B cell (primary cell): Measurements from ENCODE around the gene MTF1. TPM values are rescaled to one million over a fixed set of nuclear protein-coding genes. Genes with fewer than 3 reads are reported as not detected.
"Not testable (repeated sequence)": the region's sequence is repeated elsewhere in the genome, so short reads cannot be mapped to it uniquely, and the experiment has no call there.

Source experiments
- ATAC-seq: fragments of 200-7000 bp; cut with Tn5 transposase; one replicate; pipeline ENCODE4 v1.10.0; 2021; ENCODE audit warnings: low read depth, mild to moderate bottlenecking, moderate number of reproducible peaks, moderate library complexity
- CTCF ChIA-PET: fragments of 350-600 bp; sonication (Branson Sonifier 250); formaldehyde crosslinking; loops from one replicate; lab custom pipeline; 2021; ENCODE audit warnings: antibody characterized with exemption, inconsistent platforms; lab: Charles Lee
- POLR2A ChIA-PET: fragments of 350-600 bp; sonication (Branson Sonifier 250); formaldehyde crosslinking; loops from one replicate; lab custom pipeline; 2021; ENCODE audit warnings: antibody characterized with exemption; lab: Charles Lee
- DNase-seq: peaks from one replicate; pipeline ENCODE4 v3.0.0; 2013
- H2AFZ ChIP-seq: 2 replicates; pipeline ENCODE4 v1.6.1; 2012; ENCODE audit warnings: mild to moderate bottlenecking, low read depth, low read length; ENCODE audit not compliant: insufficient read depth, poor library complexity, severe bottlenecking
- H3K27ac ChIP-seq, 2 donors: 1 replicate in 1 of 2; 2 replicates in 1 of 2; pipeline ENCODE4 v1.5.1; 2012 to 2013; ENCODE audit warnings: low read length in 2 of 2, mild to moderate bottlenecking in 2 of 2, moderate library complexity in 1 of 2
- H3K27me3 ChIP-seq, 4 experiments: fragments of 200-600 bp in 1 of 4; sonication (generic) in 1 of 4; replicated peaks in 1 of 4; 1 replicate in 2 of 4; 2 replicates in 2 of 4; pipeline versions ENCODE4 v1.6.1 to v1.7.0; 2013 to 2016; ENCODE audit warnings: low read length in 3 of 4, mild to moderate bottlenecking in 2 of 4, mixed read lengths in 1 of 4, moderate library complexity in 1 of 4; ENCODE audit not compliant: insufficient read depth in 4 of 4, control insufficient read depth in 3 of 4; ENCODE audit errors: control extremely low read depth in 1 of 4
- H3K36me3 ChIP-seq, 2 experiments: replicated peaks in 1 of 2; 1 replicate in 1 of 2; 2 replicates in 1 of 2; pipeline versions ENCODE4 v1.6.1 to v1.7.1; 2013; ENCODE audit warnings: low read length in 1 of 2; ENCODE audit not compliant: insufficient read depth in 2 of 2, control insufficient read depth in 1 of 2; ENCODE audit errors: control extremely low read depth in 1 of 2, extremely low read depth in 1 of 2
- H3K4me1 ChIP-seq, 2 donors: fragments of 200-600 bp in 1 of 2; sonication (generic) in 1 of 2; 1 replicate in 1 of 2; 2 replicates in 1 of 2; pipeline versions ENCODE4 v1.5.1 to v1.6.1; 2013 to 2017; ENCODE audit warnings: low read length in 2 of 2; ENCODE audit not compliant: control insufficient read depth in 2 of 2, insufficient read depth in 2 of 2
- H3K4me2 ChIP-seq: replicated peaks from 2 replicates; pipeline ENCODE3; 2012; ENCODE audit warnings: mild to moderate bottlenecking, low read depth, low read length; ENCODE audit not compliant: poor library complexity, severe bottlenecking
- H3K4me3 ChIP-seq, 5 experiments: fragments of 200-600 bp in 1 of 5; sonication (generic) in 1 of 5; 1 replicate in 3 of 5; 2 replicates in 2 of 5; pipeline versions ENCODE4 v1.5.1 to v1.7.0; 2011 to 2016; ENCODE audit warnings: low read length in 4 of 5, mild to moderate bottlenecking in 4 of 5, low read depth in 2 of 5, control low read depth in 1 of 5, moderate library complexity in 1 of 5; ENCODE audit not compliant: insufficient read depth in 1 of 5; ENCODE audit errors: control extremely low read depth in 1 of 5, extremely low read depth in 1 of 5
- H3K79me2 ChIP-seq: fragments of 200-600 bp; sonication (generic); one replicate; pipeline ENCODE4 v1.6.0; 2016; ENCODE audit warnings: low read length; ENCODE audit not compliant: control insufficient read depth, insufficient read depth
- H3K9ac ChIP-seq: fragments of 200-600 bp; sonication (generic); 2 replicates; pipeline ENCODE4 v1.6.1; 2017; ENCODE audit warnings: mild to moderate bottlenecking, low read length, moderate library complexity
- H3K9me3 ChIP-seq, 3 donors: one replicate each; pipeline versions ENCODE4 v1.6.1 to v1.7.1; 2013; ENCODE audit warnings: low read length in 2 of 3; ENCODE audit not compliant: control insufficient read depth in 2 of 3, insufficient read depth in 1 of 3; ENCODE audit errors: control extremely low read depth in 1 of 3
- H4K20me1 ChIP-seq: 2 replicates; pipeline ENCODE4 v1.6.0; 2012; ENCODE audit warnings: mild to moderate bottlenecking, low read length; ENCODE audit not compliant: insufficient read depth, control insufficient read depth, poor library complexity, severe bottlenecking
- H3K27ac Mint-ChIP-seq: one replicate; pipeline ENCODE4 v1.8.0; 2021; ENCODE audit warnings: mixed read lengths
- H3K27me3 Mint-ChIP-seq: one replicate; pipeline ENCODE4 v1.8.0; 2021; ENCODE audit warnings: mixed read lengths
- H3K4me1 Mint-ChIP-seq: one replicate; pipeline ENCODE4 v1.8.0; 2021; ENCODE audit warnings: mixed read lengths
- H3K4me3 Mint-ChIP-seq: one replicate; pipeline ENCODE4 v1.8.0; 2021; ENCODE audit warnings: mixed read lengths
- H3K9me3 Mint-ChIP-seq: one replicate; pipeline ENCODE4 v1.8.0; 2022; ENCODE audit warnings: mixed read lengths; ENCODE audit not compliant: insufficient read depth
- CTCF ChIP-seq: fragments of 200-600 bp; IDR thresholded peaks from one replicate; pipeline ENCODE4 v1.8.0; 2022; ENCODE audit warnings: antibody characterized with exemption, mild to moderate bottlenecking
- EZH2 ChIP-seq: IDR thresholded peaks from 2 replicates; pipeline ENCODE4 v1.6.1; 2012; ENCODE audit warnings: borderline replicate concordance, low read depth, mild to moderate bottlenecking, moderate library complexity, low read length; ENCODE audit not compliant: insufficient read depth, poor library complexity, severe bottlenecking
- WGBS: methylation state at CpG from one replicate; pipeline ENCODE4 v1.1.5; 2013; ENCODE audit warnings: missing lambda C conversion rate; ENCODE audit not compliant: insufficient coverage; 5-methylcytosine and 5-hydroxymethylcytosine counted together
- intact Hi-C: fragments of 100-400 bp; cut with micrococcal nuclease; formaldehyde crosslinking; loops from one replicate; pipeline ENCODE4 v1.10.0; 2022
- polyA minus RNA-seq: library from RNA; depleted of rRNA, polyadenylated mRNA; stranded (reverse); fragments of >200 nt; gene quantifications from 2 replicates; pipeline ENCODE4 v1.2.3, GENCODE V29; 2012
- polyA plus RNA-seq: library from polyadenylated mRNA; depleted of rRNA; stranded (reverse); fragments of >200 nt; gene quantifications from 2 replicates; pipeline ENCODE4 v1.2.3, GENCODE V29; 2012
- total RNA-seq, 2 donors: library from RNA; stranded (reverse); fragments of 120-200 nt in 1 of 2; gene quantifications; 1 replicate in 1 of 2; 2 replicates in 1 of 2; pipeline versions ENCODE4 v1.2.3 to v1.2.4, GENCODE V29; 2013 to 2022

The MTF1 gene
- total RNA-seq (34.6 and 36.7 TPM in 2 replicates), polyA plus RNA-seq (5.2 and 6.2 TPM in 2 replicates), polyA minus RNA-seq (4.1 and 5.6 TPM in 2 replicates)
- 5.0 TPM for total RNA-seq (2013)

GRCh38 chr1:37859507-37860345 is at the start of gene MTF1:
MTF1 (minus strand) TSS chr1:37859592; CDS start chr1:37857658, 1,934 bp downstream.
- Histone ChIP-seq H4K20me1 (no peaks in the 10 kb centered on the region), H3K27ac (peak within 1 kb of the TSS; percentile 79 to 95), H2AFZ (peak within 1 kb of the TSS; percentile 93), H3K4me3 (peak within 1 kb of the TSS; percentile 72 to 100 (median 95)), H3K79me2 (peaks cover 47% of the 10 kb centered on the region), H3K36me3 (peaks cover 0 to 26% of the 10 kb centered on the region in 2 experiments), H3K9ac (peak within 1 kb of the TSS; percentile 96), H3K4me2 (peak within 1 kb of the TSS; percentile 98), H3K9me3 (no peaks in the 10 kb centered on the region), H3K27me3 (no peaks in the 10 kb centered on the region), H3K4me1 (peaks cover 16 to 18% of the 10 kb centered on the region in 2 donors)
- POLR2A ChIA-PET: interaction anchor here (0.8 to 1.5 kb wide), 3 partner anchors 51 to 169 kb away, joined by 3 to 8 read pairs (median 4); partner anchors contain the start of genes C1orf122, CDCA8 and YRDC
- TF ChIP-seq EZH2 (no peak), CTCF (peak; percentile 94)
- Mint-ChIP-seq H3K27ac (peak within 1 kb of the TSS; percentile 94), H3K9me3 (no peaks in the 10 kb centered on the region), H3K4me1 (peaks cover 33% of the 10 kb centered on the region), H3K4me3 (peak within 1 kb of the TSS; percentile 97), H3K27me3 (no peaks in the 10 kb centered on the region)
- ATAC-seq: peak; percentile 98
- WGBS: under 1% methylated on average over 61 of the region's 61 CpGs
- intact Hi-C loops: loop anchor here (1.0 kb wide), 7 partner anchors 39 to 264 kb away; partner anchors contain the start of genes CDCA8, GNL2, SF3A3 and UTP11
- CTCF ChIA-PET: interaction anchor here (0.6 to 2.3 kb wide), 30 partner anchors 9 to 1514 kb away, joined by 3 to 23 read pairs (median 4); partner anchors contain the start of genes C1orf122, CDCA8, NDUFS5 and SF3A3
- DNase-seq: peak; percentile 98

- DNase-seq, H3K27ac Mint-ChIP-seq, CTCF ChIA-PET, H3K4me3 Mint-ChIP-seq, H3K9me3 Mint-ChIP-seq, H3K27me3 ChIP-seq, ATAC-seq, H3K27ac ChIP-seq, H3K4me1 ChIP-seq, POLR2A ChIA-PET, H3K36me3 ChIP-seq, H3K27me3 Mint-ChIP-seq, H3K4me2 ChIP-seq, H3K9ac ChIP-seq, intact Hi-C loops, H2AFZ ChIP-seq, H3K4me1 Mint-ChIP-seq, H3K4me3 ChIP-seq: not testable (repeated sequence)
- H4K20me1 ChIP-seq: peaks cover 18% of the 10 kb centered on the region
- peaks cover 1 to 18% (median 15%) of the 10 kb centered on the region in 3 donors for H3K9me3 ChIP-seq
- 98% methylated on average over 10 of the region's 10 CpGs for WGBS
- peaks cover 39% of the 10 kb centered on the region for H3K79me2 ChIP-seq
Observed at GRCh38 chr1:37908531-37908930, 49.1 kb upstream of the MTF1 start.

GRCh38 chr1:37907416-37908125 is 48.2 kb upstream of the MTF1 start:
- H3K4me1 Mint-ChIP-seq, H3K27me3 Mint-ChIP-seq, H3K4me1 ChIP-seq, ATAC-seq, H3K4me3 Mint-ChIP-seq, H3K9me3 Mint-ChIP-seq, H3K4me3 ChIP-seq, H2AFZ ChIP-seq, H3K9ac ChIP-seq, CTCF ChIA-PET, DNase-seq, intact Hi-C loops, H3K27ac ChIP-seq, H3K27ac Mint-ChIP-seq, POLR2A ChIA-PET, H3K36me3 ChIP-seq, H3K4me2 ChIP-seq, H3K27me3 ChIP-seq: not testable (repeated sequence)
- H4K20me1 ChIP-seq: peaks cover 17% of the 10 kb centered on the region
- WGBS: 98% methylated on average over 5 of the region's 6 CpGs
- H3K79me2 ChIP-seq: peaks cover 36% of the 10 kb centered on the region
- H3K9me3 ChIP-seq: peaks cover 1 to 15% (median 15%) of the 10 kb centered on the region in 3 donors
